RKO (cell line): ENCODE results near the gene GALNT12.

Experiments
- DNase-seq: peaks from one replicate; pipeline ENCODE4 v3.0.0-alpha.2; 2016; ENCODE audit warnings: low spot score

GALNT12 gene

GRCh38 chr9:98783518-98784226 lies 23.8 kb upstream of the GALNT12 start:
- no peak for DNase-seq

- DNase-seq = no peak
These were observed 22.4 kb upstream of the GALNT12 start for GRCh38 chr9:98784831-98785806.

GRCh38 chr9:98786750-98787510 lies 20.5 kb upstream of the GALNT12 start:
- DNase-seq = no peak

GRCh38 chr9:98787766-98788335 lies 19.6 kb upstream of the GALNT12 start:
- no peak for DNase-seq

GRCh38 chr9:98789483-98790133 lies 17.9 kb upstream of the GALNT12 start:
- DNase-seq = no peak

- no peak for DNase-seq
These were observed 17.2 kb upstream of the GALNT12 start for GRCh38 chr9:98790134-98790841.

GRCh38 chr9:98790842-98791607 lies 16.4 kb upstream of the GALNT12 start:
- peak; percentile 88 for DNase-seq

- DNase-seq = no peak
These were observed 15.6 kb upstream of the GALNT12 start for GRCh38 chr9:98791608-98792490.

- DNase-seq = no peak
These were observed 14.4 kb upstream of the GALNT12 start for GRCh38 chr9:98793031-98793430.

- DNase-seq = no peak
These were observed 12.7 kb upstream of the GALNT12 start for GRCh38 chr9:98794802-98795201.

GRCh38 chr9:98795295-98795955 lies 12.0 kb upstream of the GALNT12 start:
- DNase-seq = no peak

- no peak for DNase-seq
These were observed 11.5 kb upstream of the GALNT12 start for GRCh38 chr9:98795970-98796363.

GRCh38 chr9:98796364-98797101 lies 10.9 kb upstream of the GALNT12 start, which contains the start of gene ANKS6:
Gene ANKS6 (minus strand): TSS chr9:98796555. CDS start chr9:98796491, 64 bp downstream.
- DNase-seq = peak; percentile 88

- no peak for DNase-seq
These were observed 10.0 kb upstream of the GALNT12 start for GRCh38 chr9:98797491-98797890.

- no peak for DNase-seq
These were observed 9.2 kb upstream of the GALNT12 start for GRCh38 chr9:98798254-98798653.

- no peak for DNase-seq
These were observed 5.9 kb upstream of the GALNT12 start for GRCh38 chr9:98801561-98801960.

- no peak for DNase-seq
These were observed 5.5 kb upstream of the GALNT12 start for GRCh38 chr9:98801969-98802371.

GRCh38 chr9:98804083-98804482 lies 3.4 kb upstream of the GALNT12 start:
- DNase-seq = no peak
